Measurements from ENCODE around the gene PRLR.

The PRLR gene

DNA sequence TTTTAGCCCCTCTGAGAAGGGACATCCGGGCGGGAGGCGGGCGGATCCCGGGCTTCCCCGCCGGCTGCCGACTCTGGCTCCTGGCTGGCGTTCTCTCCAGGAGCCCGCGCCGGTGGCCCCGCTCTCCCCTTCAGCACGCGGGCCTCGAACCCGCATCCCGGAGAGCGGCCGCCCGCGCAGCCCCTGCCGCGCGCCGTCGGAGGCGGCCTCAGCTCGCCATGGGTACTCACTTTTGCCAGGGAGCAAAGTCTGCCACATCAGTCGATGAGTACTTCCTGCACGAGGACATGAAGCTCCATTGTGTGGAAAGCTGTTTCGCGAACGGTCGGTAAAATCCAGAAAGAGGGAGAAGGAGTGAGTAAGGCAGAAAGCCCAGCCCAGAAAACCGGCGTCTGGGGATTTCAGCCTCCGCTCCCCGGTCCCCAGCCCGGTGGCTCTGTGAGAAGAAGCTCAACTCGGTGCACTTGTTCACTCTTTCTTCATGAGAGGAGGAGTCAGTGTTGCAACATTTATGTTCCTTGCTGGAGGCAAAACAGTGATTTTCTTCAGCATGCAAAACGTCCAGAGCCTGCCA, at the start of gene PRLR:
Gene PRLR (minus strand): TSS at position 450 of the 574 bp plus-strand sequence. CDS start 140,867 bp downstream, outside the sequence.
- H3K27me3 ChIP-seq (ENCODE audit: control insufficient read depth, insufficient read depth, low read length): peaks cover 12% of the 10 kb centered on the region
- H3K9me3 ChIP-seq (ENCODE audit: control insufficient read depth, low read depth, low read length): no peaks in the 10 kb centered on the region
- H3K36me3 ChIP-seq (ENCODE audit: control insufficient read depth, low read depth, low read length): no peaks in the 10 kb centered on the region
- no peak within 1 kb of the TSS for H3K27ac ChIP-seq (ENCODE audit: low read length)
- H3K4me3 ChIP-seq (ENCODE audit: low read length): peak within 1 kb of the TSS; percentile 69
- H3K4me1 ChIP-seq (ENCODE audit: control insufficient read depth, low read depth, low read length): peaks cover 11% of the 10 kb centered on the region
- H3K9ac ChIP-seq (ENCODE audit: low read length): peak within 1 kb of the TSS; percentile 65

DNA sequence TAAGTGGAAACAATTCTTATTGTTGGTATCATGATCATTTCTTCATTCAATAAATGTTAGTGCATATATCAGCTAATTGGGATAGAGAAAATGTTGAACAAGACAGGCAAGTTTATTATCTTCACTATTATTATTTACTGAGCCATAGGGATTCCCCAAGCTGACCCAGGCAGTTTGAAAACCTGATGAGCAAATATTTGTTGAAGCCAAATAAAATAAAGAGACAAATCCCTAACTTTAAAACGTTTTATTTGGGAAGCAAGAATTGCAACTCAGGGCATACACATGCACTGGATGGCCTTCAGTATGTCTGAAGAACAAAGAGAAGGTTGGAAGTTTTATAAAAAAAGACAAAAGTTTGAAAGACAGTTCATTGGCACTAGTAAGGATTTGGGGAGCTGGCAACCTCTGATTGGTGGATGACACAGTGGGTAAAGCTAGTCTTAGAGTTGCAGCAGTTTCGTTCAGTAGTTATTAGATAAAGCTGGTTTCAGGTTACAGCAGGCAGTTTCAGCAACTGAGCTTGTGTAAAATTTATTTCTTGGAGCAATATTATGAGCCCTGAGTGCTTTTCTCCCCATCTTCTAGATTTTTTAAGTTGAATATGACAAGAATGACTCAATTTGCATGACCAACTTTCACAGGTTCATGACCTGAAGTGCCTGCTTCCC, 44.7 kb upstream of the PRLR start:
- Histone ChIP-seq H3K36me3 (ENCODE audit: control insufficient read depth, low read depth, low read length) (no peaks in the 10 kb centered on the region), H3K27ac (ENCODE audit: low read length) (no peak overlapping the region), H3K9me3 (ENCODE audit: control insufficient read depth, low read depth, low read length) (peaks cover 5% of the 10 kb centered on the region), H3K4me1 (ENCODE audit: control insufficient read depth, low read depth, low read length) (no peaks in the 10 kb centered on the region), H3K27me3 (ENCODE audit: control insufficient read depth, insufficient read depth, low read length) (no peaks in the 10 kb centered on the region), H3K4me3 (ENCODE audit: low read length) (no peak overlapping the region), H3K9ac (ENCODE audit: low read length) (no peak overlapping the region)

DNA sequence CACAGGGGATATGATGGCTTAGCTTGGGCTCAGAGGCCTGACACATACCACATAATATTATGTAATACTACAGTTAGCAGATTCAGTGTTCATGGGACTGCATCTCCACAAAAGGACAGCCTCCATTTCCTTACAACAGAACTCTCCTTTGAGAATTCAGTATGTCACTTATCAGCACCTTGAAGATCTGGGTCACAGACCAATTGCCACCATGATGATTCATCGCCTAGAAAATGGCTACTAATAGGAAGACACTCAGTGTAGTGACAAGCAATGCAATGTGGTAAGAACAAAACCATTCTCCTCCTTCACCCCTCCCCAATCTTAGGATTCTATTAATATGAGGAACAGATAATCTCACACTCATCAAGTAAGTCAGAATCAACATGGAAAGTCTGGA, 38.7 kb upstream of the PRLR start:
- Histone ChIP-seq H3K36me3 (ENCODE audit: control insufficient read depth, low read depth, low read length) (no peaks in the 10 kb centered on the region), H3K9me3 (ENCODE audit: control insufficient read depth, low read depth, low read length) (no peaks in the 10 kb centered on the region), H3K4me1 (ENCODE audit: control insufficient read depth, low read depth, low read length) (no peaks in the 10 kb centered on the region), H3K27ac (ENCODE audit: low read length) (no peak overlapping the region), H3K4me3 (ENCODE audit: low read length) (no peak overlapping the region), H3K27me3 (ENCODE audit: control insufficient read depth, insufficient read depth, low read length) (no peaks in the 10 kb centered on the region), H3K9ac (ENCODE audit: low read length) (no peak overlapping the region)

DNA sequence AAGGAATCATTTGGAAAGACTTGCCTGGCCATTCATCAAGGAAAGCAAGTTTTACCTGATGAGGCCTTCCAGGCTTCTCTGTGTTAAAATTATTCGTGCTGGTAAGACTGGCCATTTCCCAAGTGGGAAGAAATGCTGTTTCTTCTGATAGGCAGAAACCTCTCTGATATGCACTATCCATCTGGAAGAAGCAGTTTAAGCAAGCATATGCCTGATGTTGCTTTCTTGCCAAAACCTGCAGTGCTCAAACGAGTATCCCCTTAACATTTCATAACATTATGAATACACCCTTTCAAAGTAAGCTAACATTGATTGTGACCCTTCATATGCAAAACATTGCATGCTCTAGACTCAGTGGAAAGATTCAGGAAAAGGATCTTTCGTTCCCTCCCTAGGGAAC, 36.0 kb upstream of the PRLR start:
- Histone ChIP-seq H3K4me3 (ENCODE audit: low read length) (no peak overlapping the region), H3K9ac (ENCODE audit: low read length) (no peak overlapping the region), H3K36me3 (ENCODE audit: control insufficient read depth, low read depth, low read length) (no peaks in the 10 kb centered on the region), H3K27ac (ENCODE audit: low read length) (no peak overlapping the region), H3K27me3 (ENCODE audit: control insufficient read depth, insufficient read depth, low read length) (no peaks in the 10 kb centered on the region), H3K9me3 (ENCODE audit: control insufficient read depth, low read depth, low read length) (no peaks in the 10 kb centered on the region), H3K4me1 (ENCODE audit: control insufficient read depth, low read depth, low read length) (no peaks in the 10 kb centered on the region)

DNA sequence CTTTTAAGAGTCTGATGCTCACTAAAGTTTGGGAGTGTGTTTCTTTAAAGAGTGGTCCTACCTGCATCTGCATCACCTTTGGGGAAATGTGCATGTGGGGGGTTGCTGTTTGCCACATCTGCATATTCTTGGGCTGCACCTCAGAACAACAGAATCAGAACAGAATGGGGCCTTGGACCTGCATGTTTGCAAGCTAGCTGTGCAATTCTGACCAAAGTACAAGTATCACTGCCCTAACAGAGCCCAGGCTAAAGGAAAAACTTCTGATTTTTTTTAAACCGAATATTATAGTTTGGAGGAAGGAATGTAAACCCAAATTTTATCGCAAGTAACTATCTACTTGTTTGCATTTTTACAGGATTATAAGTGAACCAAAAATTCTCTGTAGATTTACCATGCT, 34.2 kb upstream of the PRLR start:
- Histone ChIP-seq H3K27ac (ENCODE audit: low read length) (no peak overlapping the region), H3K4me3 (ENCODE audit: low read length) (no peak overlapping the region)

DNA sequence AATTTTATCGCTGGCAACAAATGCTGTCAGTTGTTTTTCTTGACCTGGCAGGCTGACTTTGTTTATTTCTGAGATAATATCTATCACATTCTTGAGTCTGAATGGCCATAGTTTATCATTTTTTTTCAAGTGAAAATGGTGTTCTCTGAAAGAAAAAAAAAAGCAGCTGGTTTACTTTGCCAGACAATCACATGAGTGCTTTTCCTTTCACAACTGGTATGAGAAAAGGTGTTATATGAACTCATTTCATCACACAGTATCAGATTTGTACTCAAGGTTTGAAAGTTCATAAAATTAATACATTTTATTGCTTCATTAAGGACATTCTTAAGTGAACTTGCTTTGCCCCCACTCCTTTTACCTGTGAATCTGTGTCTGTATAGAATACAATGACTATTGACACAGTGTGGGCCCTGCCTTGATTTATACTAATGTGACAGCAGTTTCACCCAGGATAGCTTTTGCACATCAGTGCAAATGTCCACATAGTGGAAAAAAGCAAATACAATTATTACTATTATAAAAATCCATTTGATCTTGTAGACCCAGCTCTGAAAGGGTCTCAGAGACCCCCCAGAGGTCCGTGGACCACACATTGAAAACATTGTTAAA, 33.1 kb upstream of the PRLR start:
- no peaks in the 10 kb centered on the region for H3K4me1 ChIP-seq (ENCODE audit: control insufficient read depth, low read depth, low read length)
- no peaks in the 10 kb centered on the region for H3K36me3 ChIP-seq (ENCODE audit: control insufficient read depth, low read depth, low read length)
- no peak overlapping the region for H3K27ac ChIP-seq (ENCODE audit: low read length)
- no peaks in the 10 kb centered on the region for H3K27me3 ChIP-seq (ENCODE audit: control insufficient read depth, insufficient read depth, low read length)
- no peak overlapping the region for H3K4me3 ChIP-seq (ENCODE audit: low read length)
- H3K9me3 ChIP-seq (ENCODE audit: control insufficient read depth, low read depth, low read length): no peaks in the 10 kb centered on the region
- no peak overlapping the region for H3K9ac ChIP-seq (ENCODE audit: low read length)

More for the DNA sequence above, 34.2 kb upstream of the PRLR start:
- H3K27me3 ChIP-seq (ENCODE audit: control insufficient read depth, insufficient read depth, low read length): no peaks in the 10 kb centered on the region
- no peaks in the 10 kb centered on the region for H3K4me1 ChIP-seq (ENCODE audit: control insufficient read depth, low read depth, low read length)
- no peaks in the 10 kb centered on the region for H3K36me3 ChIP-seq (ENCODE audit: control insufficient read depth, low read depth, low read length)
- H3K9me3 ChIP-seq (ENCODE audit: control insufficient read depth, low read depth, low read length): no peaks in the 10 kb centered on the region
- H3K9ac ChIP-seq (ENCODE audit: low read length): no peak overlapping the region

DNA sequence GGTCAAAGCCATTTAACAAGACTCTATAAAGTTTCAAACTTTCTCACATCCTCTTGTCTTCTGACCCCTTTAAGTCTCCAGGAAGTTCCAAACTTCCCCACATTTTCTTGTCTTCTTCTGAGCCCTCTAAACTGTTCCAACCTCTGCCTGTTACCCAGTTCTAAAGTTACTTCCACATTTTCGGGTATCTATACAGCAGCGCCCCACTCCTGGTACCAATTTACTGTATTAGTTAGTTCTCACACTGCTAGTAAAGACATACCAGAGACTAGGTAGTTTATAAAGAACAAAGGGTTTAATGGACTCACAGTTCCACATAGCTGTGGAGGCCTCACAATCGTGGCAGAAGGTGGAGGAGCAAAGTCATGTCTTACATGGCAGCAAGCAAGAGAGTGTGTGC, 23.3 kb upstream of the PRLR start:
- H3K4me1 ChIP-seq (ENCODE audit: control insufficient read depth, low read depth, low read length): peaks cover 3% of the 10 kb centered on the region
- H3K27me3 ChIP-seq (ENCODE audit: control insufficient read depth, insufficient read depth, low read length): no peaks in the 10 kb centered on the region
- no peak overlapping the region for H3K9ac ChIP-seq (ENCODE audit: low read length)
- H3K4me3 ChIP-seq (ENCODE audit: low read length): no peak overlapping the region
- no peaks in the 10 kb centered on the region for H3K36me3 ChIP-seq (ENCODE audit: control insufficient read depth, low read depth, low read length)
- H3K27ac ChIP-seq (ENCODE audit: low read length): no peak overlapping the region
- no peaks in the 10 kb centered on the region for H3K9me3 ChIP-seq (ENCODE audit: control insufficient read depth, low read depth, low read length)

DNA sequence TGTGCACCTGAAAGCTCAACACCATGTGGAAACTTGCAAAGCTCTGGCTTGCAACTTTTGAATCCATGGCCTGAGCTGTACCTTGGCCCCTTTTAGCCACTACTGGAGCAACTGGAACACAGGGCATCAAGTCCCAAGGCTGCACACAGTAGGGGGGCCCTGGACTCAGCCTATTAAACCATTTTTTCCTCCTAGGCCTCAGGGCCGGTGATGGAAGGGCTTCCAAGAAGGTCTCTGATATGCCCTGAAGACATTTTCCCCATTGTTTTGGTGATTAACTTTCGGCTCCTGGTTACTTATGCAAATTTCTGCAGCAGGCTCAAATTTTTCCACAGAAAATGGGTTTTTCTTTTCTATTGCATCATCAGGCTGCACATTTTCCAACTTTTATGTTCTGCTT, 22.7 kb upstream of the PRLR start:
- H3K9ac ChIP-seq (ENCODE audit: low read length): no peak overlapping the region
- H3K27ac ChIP-seq (ENCODE audit: low read length): no peak overlapping the region
- H3K4me3 ChIP-seq (ENCODE audit: low read length): no peak overlapping the region
- no peaks in the 10 kb centered on the region for H3K9me3 ChIP-seq (ENCODE audit: control insufficient read depth, low read depth, low read length)
- H3K4me1 ChIP-seq (ENCODE audit: control insufficient read depth, low read depth, low read length): peaks cover 3% of the 10 kb centered on the region
- no peaks in the 10 kb centered on the region for H3K27me3 ChIP-seq (ENCODE audit: control insufficient read depth, insufficient read depth, low read length)
- no peaks in the 10 kb centered on the region for H3K36me3 ChIP-seq (ENCODE audit: control insufficient read depth, low read depth, low read length)

DNA sequence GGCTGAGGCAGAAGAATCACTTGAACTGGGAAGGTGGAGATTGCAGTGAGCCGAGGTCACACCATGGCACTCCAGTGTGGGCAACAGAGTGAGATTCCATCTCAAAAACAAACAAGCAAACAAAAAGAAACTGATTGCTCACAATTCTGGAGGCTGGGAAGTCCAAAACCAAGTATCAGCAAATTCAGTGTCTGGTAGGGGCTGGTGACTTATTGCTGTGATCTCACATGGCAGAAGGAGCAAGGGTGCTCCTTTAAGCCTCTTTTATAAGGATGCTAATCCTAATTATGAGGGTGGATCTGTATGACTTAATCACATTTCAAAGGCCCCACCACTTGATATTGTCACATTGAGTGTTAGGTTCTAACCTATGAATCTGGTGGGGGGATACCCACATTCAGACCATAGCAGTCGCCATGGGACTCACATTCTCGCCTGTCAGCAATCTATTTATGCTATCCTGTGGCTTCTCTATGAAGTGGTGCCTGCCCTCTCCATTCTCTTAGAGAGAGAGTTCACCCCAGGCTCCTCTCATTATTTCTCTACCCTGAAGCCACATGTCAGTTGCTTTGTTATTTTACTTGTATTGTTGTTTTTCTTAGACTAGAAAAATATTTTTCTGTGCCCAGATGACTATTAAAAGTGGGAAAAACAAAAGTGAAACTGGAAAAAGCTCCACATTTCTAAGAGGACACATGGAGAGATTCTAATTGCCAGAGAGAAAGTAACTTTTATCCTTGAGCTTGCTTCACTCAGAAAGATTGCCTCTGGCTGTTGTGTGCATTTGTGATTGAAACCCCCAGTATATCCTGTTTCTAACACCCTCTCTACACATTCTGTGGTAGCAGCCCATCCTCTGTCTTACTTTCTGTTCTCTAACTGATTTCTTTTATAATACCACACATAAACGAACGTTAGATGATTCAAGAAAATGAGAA, 18.8 kb upstream of the PRLR start:
- H3K9me3 ChIP-seq (ENCODE audit: control insufficient read depth, low read depth, low read length): no peaks in the 10 kb centered on the region
- H3K27me3 ChIP-seq (ENCODE audit: control insufficient read depth, insufficient read depth, low read length): no peaks in the 10 kb centered on the region
- no peak overlapping the region for H3K9ac ChIP-seq (ENCODE audit: low read length)
- no peak overlapping the region for H3K4me3 ChIP-seq (ENCODE audit: low read length)
- peaks cover 3% of the 10 kb centered on the region for H3K4me1 ChIP-seq (ENCODE audit: control insufficient read depth, low read depth, low read length)
- no peak overlapping the region for H3K27ac ChIP-seq (ENCODE audit: low read length)
- no peaks in the 10 kb centered on the region for H3K36me3 ChIP-seq (ENCODE audit: control insufficient read depth, low read depth, low read length)

DNA sequence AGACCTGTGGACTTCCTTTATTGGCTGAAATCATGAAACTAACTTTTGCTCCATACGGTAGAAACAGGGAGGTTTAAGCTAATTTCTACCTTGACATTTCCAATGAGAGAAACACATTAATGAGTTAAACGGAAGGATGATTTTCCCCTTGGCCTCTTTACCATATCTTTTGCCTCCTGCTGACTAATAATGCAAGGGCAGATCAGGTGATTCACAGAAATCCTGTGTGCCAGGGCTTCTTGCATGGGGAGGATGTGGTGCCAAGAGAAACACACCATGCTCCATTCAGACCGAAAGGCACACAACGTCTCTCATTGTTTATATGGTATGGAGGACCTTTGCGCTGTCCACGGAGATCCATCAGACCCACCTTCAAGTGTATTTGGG, 17.4 kb upstream of the PRLR start:
- no peak overlapping the region for H3K27ac ChIP-seq (ENCODE audit: low read length)
- H3K36me3 ChIP-seq (ENCODE audit: control insufficient read depth, low read depth, low read length): no peaks in the 10 kb centered on the region
- H3K9ac ChIP-seq (ENCODE audit: low read length): no peak overlapping the region
- H3K4me1 ChIP-seq (ENCODE audit: control insufficient read depth, low read depth, low read length): peaks cover 3% of the 10 kb centered on the region
- no peaks in the 10 kb centered on the region for H3K9me3 ChIP-seq (ENCODE audit: control insufficient read depth, low read depth, low read length)
- H3K4me3 ChIP-seq (ENCODE audit: low read length): no peak overlapping the region
- no peaks in the 10 kb centered on the region for H3K27me3 ChIP-seq (ENCODE audit: control insufficient read depth, insufficient read depth, low read length)

DNA sequence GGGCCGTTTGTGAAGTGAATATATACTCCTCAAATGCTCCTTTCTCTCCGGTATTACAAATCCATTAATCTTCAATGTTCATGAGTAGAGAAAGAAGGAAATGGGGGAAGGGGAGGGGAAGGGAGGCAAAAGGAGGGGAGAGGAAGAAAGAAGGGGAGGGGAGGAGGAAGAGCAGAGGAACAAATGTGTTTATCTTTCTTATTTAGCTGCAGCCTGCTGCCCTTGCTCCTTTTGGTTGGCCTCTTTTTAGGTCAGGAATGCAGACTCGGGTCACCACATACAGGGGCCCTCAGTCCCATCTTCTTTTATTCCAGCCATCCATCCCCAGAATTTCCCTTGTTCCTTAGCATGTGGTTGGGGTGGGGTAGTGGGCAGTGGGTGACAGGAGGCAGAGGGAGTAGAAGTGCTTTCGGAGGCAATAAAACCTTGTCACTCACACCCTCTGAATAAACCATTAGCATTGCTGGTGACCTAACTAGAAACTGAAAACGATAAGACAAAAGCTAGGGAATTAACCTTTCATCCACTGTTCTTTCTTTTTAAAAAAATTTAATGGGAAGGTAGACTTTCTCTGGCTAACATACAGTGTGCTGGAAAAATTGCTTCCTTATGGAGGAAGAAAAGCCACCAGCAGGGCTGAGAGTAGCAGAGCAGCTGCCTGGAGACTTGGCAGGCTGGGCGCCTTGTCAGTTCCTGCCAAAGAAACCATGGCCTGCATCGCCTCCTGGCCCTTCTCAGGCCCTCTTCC, 16.8 kb upstream of the PRLR start:
- Histone ChIP-seq H3K36me3 (ENCODE audit: control insufficient read depth, low read depth, low read length) (no peaks in the 10 kb centered on the region), H3K9ac (ENCODE audit: low read length) (no peak overlapping the region), H3K27ac (ENCODE audit: low read length) (no peak overlapping the region), H3K27me3 (ENCODE audit: control insufficient read depth, insufficient read depth, low read length) (no peaks in the 10 kb centered on the region), H3K4me1 (ENCODE audit: control insufficient read depth, low read depth, low read length) (peaks cover 3% of the 10 kb centered on the region), H3K4me3 (ENCODE audit: low read length) (no peak overlapping the region), H3K9me3 (ENCODE audit: control insufficient read depth, low read depth, low read length) (no peaks in the 10 kb centered on the region)
